ENCODE measurements around the gene CACTIN.

CACTIN gene

DNA sequence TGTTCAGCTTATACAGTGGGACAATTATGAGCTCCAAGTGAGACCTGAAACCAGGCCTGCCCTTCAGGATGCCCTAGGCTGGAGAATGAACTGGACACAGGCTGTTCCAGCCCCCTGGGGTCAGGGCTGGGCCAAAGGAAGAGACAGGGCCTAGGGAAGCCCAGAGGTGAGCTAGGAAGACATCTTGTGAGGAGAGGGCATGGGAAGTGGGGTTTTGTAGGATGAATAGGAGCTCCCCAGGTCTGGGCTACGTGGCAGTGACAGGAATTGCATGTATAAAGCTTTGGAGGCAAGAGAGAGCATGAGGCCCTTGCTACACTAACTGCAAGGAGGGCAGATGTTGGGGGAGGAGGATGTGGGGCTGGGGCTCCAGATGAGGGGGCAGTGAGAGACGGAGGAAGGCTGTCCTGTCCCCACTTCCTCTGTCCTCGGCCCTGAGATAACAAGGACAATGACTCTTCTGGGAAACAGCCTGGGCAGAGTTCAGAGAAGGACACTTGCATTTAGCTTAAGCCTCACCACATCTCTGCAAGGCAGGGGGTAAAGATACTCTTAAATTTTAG lies 18.4 kb downstream of the CACTIN start:
- DNase-seq: no peak

DNA sequence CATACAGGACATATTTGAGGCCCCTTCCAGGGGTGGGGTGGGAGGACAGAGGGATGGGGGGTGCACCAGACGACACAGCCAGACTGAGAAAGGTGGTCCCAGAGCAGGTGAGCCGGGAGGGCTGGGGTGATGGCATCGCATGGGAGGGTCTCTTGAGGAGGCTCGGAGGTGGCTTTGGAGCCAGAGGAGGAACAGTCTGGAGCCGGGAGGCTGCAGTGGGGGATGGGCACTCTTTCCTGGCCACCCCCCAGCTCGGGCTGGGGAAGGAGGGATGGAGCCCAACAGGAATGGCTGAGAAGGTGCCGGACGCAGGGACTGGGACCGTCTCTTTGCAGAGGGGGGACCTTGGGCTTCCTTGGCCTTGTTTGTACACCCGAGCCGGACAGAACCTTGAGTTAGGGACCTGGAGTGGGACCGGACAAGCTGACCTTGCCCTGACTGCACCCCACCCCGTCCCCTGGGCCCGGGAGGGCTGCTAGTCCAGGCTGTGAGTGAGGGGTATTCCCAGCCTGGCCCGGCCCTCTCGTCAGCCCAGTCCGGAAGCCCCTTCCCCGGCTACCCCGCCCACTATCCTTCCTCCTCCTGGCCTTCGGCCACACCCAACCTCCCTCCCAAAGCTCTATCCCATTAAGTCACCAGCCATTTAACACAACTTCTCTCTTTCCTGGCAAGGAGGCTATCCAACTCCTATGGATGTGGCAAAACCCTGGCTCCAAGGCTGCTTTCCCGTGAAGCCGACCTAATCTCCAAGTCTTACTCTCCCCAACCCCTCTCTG lies 19.1 kb downstream of the CACTIN start:
- no peak for DNase-seq

GRCh38 chr19:3606690-3607289 lies 19.8 kb downstream of the CACTIN start, which contains the start of gene TBXA2R:
Gene TBXA2R (minus strand): TSS chr19:3606875. CDS start chr19:3600634, 6,241 bp downstream.
- peak; percentile 54 for DNase-seq

- DNase-seq: peak; percentile 90
These were observed 20.4 kb downstream of the CACTIN start for GRCh38 chr19:3606174-3606689.

GRCh38 chr19:3605770-3606169 lies 20.8 kb downstream of the CACTIN start:
- DNase-seq: no peak

DNA sequence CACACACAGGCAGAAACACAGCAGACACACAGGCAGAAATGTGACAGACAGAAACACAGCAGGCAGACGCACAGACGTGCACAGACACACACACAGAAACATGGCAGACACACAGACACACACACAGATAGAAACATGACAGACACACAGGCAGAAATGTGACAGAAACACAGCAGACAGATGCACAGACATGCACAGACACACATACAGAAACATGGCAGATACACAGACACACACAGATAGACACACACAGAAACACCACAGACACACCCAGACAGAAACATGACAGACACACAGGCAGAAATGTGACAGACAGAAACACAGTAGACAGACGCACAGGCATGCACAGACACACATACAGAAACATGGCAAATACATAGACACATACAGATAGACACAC lies 21.2 kb downstream of the CACTIN start:
- DNase-seq: no peak

GRCh38 chr19:3604987-3605343 lies 21.6 kb downstream of the CACTIN start:
- no peak for DNase-seq

GRCh38 chr19:3604227-3604986 lies 22.2 kb downstream of the CACTIN start:
- DNase-seq: no peak

- no peak for DNase-seq
These were observed 23.3 kb downstream of the CACTIN start for GRCh38 chr19:3603121-3603811.

GRCh38 chr19:3601021-3601420 lies 25.6 kb downstream of the CACTIN start:
- no peak for DNase-seq

- no peak for DNase-seq
These were observed 26.8 kb downstream of the CACTIN start for GRCh38 chr19:3599776-3600187.

GRCh38 chr19:3595521-3596061 lies 31.0 kb downstream of the CACTIN start:
- DNase-seq: no peak

- DNase-seq: no peak
These were observed 33.4 kb downstream of the CACTIN start for GRCh38 chr19:3593156-3593555.

GRCh38 chr19:3591876-3592613 lies 34.5 kb downstream of the CACTIN start:
- no peak for DNase-seq

- no peak for DNase-seq
These were observed 35.5 kb downstream of the CACTIN start for GRCh38 chr19:3590991-3591659.

- no peak for DNase-seq
These were observed 36.6 kb downstream of the CACTIN start for GRCh38 chr19:3589949-3590348.

- DNase-seq: no peak
These were observed 37.2 kb downstream of the CACTIN start for GRCh38 chr19:3589439-3589838.

DNA sequence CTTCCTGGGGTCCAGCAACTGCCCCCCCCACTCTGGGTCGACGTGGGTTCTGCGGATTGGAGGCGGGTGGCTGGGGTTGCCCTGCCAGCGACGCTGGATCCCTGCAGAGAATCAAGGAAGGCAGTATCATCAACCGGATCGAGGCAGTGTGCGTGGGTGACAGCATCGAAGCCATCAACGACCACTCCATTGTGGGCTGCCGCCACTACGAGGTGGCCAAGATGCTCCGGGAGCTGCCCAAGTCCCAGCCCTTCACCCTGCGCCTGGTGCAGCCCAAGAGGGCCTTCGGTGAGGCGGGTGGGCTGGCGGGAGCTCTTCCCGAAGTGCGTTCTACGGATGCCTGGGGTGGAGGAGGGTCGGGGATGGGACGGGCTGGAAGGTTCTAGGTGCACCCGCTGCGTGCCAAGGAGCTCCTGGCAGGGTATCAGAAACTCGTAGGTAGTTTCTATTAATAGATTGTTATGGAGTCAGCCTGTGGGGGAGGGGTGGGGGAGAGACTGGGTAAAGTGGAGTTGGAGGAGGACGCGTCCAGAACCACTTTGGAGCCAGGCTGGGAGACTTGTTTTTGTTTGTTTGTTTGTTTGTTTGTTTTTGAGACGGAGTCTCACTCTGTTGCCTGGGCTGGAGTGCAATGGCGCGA lies 39.8 kb downstream of the CACTIN start:
- no peak for DNase-seq

GRCh38 chr19:3586127-3586626 lies 40.4 kb downstream of the CACTIN start:
- DNase-seq: peak; percentile 43
